HUES64 (cell line): ENCODE data around the gene ZBED4.

ENCODE experiments used
- H3K27ac ChIP-seq: 2 replicates; pipeline ENCODE4 v1.7.0; 2013; ENCODE audit warnings: low read depth, low read length, inconsistent platforms
- H3K27me3 ChIP-seq: 2 replicates; pipeline ENCODE4 v1.6.1; 2013; ENCODE audit warnings: mild to moderate bottlenecking, low read length; ENCODE audit not compliant: insufficient read depth
- H3K36me3 ChIP-seq: 2 replicates; pipeline ENCODE4 v1.6.1; 2013; ENCODE audit warnings: mild to moderate bottlenecking, low read length; ENCODE audit not compliant: insufficient read depth
- H3K4me1 ChIP-seq: 2 replicates; pipeline ENCODE4 v1.6.1; 2013; ENCODE audit warnings: mild to moderate bottlenecking, low read length, moderate library complexity; ENCODE audit not compliant: insufficient read depth
- H3K4me3 ChIP-seq: 2 replicates; pipeline ENCODE4 v1.5.1; 2013; ENCODE audit warnings: mild to moderate bottlenecking, low read length, moderate library complexity
- H3K9ac ChIP-seq: 2 replicates; pipeline ENCODE4 v1.6.1; 2013; ENCODE audit warnings: mild to moderate bottlenecking, low read depth, low read length
- H3K9me3 ChIP-seq: 2 replicates; pipeline ENCODE4 v1.6.1; 2013; ENCODE audit warnings: low read depth, low read length; ENCODE audit not compliant: insufficient read depth
- WGBS: fragments of 150-250, 120-280 bp; methylation state at CpG from one replicate; pipeline ENCODE4 v1.1.7; 2013; ENCODE audit warnings: missing lambda C conversion rate; 5-methylcytosine and 5-hydroxymethylcytosine counted together

ZBED4 gene

DNA sequence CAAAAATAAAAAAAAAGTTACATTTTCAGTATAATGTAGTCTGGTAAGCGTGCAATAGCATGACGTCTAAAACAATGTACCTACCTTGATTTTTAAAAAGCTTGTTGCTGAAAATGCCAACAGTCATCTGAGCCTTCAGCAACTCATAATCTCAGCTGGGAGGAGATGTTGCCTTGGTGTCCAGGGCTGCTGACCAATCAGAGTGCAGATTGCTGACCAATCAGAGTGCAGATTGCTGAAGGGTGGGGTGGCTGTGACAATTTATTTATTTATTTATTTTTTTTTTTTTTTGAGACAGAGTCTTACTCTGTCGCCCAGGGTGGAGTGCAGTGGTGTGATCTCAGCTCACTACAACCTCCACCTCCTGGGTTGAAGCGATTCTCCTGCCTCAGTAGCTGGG lies 17.8 kb downstream of the ZBED4 start:
- Histone ChIP-seq H3K27me3 (no peaks in the 10 kb centered on the region), H3K4me1 (no peaks in the 10 kb centered on the region), H3K9me3 (peaks cover 16% of the 10 kb centered on the region), H3K4me3 (no peak overlapping the region), H3K9ac (no peak overlapping the region), H3K27ac (no peak overlapping the region), H3K36me3 (peaks cover 1% of the 10 kb centered on the region; the same call in 1 of the 2 replicates)
- WGBS: 96% methylated on average over 4 of the region's 4 CpGs

DNA sequence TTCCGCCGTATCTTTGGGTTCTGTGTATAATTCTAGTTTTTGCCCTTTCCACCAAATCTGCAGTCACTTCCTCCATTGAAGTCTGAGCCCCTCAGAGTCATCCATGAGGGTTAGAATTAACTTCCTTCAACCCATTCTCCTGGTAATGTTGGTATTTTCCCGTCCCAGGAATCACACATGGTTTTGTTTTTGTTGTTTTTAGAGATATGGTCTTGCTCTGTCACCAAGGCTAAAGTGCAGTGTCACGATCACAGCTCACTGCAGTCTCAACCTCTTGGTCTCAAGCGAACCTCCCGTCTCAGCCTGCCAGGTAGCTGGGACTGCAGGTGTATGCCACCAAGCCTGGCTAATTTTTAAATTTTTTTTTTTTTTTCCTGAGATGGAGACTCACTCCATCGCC lies 18.7 kb downstream of the ZBED4 start:
- H3K9me3 ChIP-seq: peaks cover 13% of the 10 kb centered on the region
- WGBS: 95% methylated on average over 7 of the region's 7 CpGs
- no peaks in the 10 kb centered on the region for H3K27me3 ChIP-seq
- H3K9ac ChIP-seq: no peak overlapping the region
- H3K27ac ChIP-seq: no peak overlapping the region
- H3K36me3 ChIP-seq: peaks cover 4% of the 10 kb centered on the region; the same call in 1 of the 2 replicates
- H3K4me3 ChIP-seq: no peak overlapping the region
- no peaks in the 10 kb centered on the region for H3K4me1 ChIP-seq

DNA sequence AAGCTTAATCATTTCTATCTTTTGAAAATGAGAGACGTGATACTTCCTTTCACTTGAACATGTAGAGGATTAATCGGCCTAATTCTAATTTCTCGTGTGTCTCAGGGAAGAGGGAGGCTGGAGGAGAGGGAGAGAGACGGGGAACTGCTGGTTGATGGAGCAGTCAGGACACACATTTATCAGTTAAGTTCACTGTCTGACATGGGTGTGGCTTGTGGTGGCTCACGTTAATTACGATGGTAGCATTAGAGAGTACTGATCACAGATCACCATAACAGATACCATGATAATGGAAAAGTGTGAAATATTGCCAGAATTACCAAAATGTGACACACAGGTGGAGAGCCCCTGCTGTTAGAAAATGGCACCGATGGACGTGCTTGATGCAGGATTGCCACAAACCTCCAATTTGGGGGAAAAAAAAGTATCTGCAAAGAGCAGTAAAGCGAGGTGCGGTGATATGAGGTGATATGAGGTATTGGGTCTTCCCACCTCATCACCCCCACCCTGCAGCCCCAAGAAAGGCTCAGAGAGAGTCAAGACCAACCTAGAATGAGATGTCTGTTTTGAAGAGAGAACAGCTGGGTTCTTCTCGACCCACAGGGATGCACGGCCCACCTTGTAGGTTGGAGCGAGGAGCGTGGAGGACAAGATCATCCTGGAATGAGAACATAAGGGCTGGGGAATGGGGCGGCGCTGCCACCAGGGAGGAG lies 19.7 kb downstream of the ZBED4 start:
- Histone ChIP-seq H3K9me3 (peaks cover 13% of the 10 kb centered on the region), H3K27me3 (no peaks in the 10 kb centered on the region), H3K27ac (no peak overlapping the region), H3K36me3 (peaks cover 10% of the 10 kb centered on the region; the same call in 1 of the 2 replicates), H3K9ac (no peak overlapping the region), H3K4me1 (no peaks in the 10 kb centered on the region), H3K4me3 (no peak overlapping the region)
- WGBS: 93% methylated on average over 16 of the region's 16 CpGs

DNA sequence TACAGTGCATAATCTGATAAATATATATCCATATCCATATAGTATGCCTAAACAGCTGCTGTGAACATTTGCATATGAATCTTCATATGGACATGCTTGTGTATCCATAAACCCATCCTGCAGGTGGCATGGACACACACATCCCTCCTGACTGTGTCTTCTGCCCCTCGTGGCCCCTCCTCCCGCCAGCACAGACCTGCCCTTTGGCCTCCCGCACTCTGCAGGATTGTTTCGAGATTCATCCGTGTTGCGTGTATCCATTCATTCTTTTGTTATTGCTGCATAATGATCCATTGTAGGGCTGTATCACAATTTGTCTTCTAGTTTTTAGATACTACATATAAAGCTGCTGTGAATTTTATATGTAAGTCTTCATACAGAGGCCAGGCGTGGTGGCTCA lies 24.0 kb downstream of the ZBED4 start:
- Histone ChIP-seq H3K9me3 (no peaks in the 10 kb centered on the region), H3K4me1 (0 out of 2 replicates have a peak, but pooled peaks cover 7% of the 10 kb centered on the region), H3K4me3 (no peak overlapping the region), H3K36me3 (peaks cover 12% of the 10 kb centered on the region; the same call in 1 of the 2 replicates), H3K27me3 (no peaks in the 10 kb centered on the region), H3K27ac (no peak overlapping the region), H3K9ac (no peak overlapping the region)
- 94% methylated on average over 7 of the region's 7 CpGs for WGBS

DNA sequence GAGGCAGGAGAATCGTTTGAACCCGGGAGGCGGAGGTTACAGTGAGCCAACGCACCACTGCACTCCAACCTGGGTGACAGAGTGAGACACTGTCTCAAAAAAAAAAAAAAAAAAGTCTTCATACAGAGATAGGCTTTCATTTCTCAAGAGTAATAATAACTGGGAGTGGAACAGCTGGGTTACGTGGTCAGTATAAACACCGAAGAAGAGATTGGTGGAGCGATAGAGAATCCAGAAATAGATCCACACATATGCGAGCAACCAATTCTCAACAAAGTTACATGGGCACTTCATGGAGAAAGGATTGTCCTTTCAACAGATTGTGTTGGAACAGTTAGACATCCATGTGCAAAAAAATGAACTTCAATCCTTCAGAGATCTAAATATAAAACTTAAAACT lies 24.6 kb downstream of the ZBED4 start:
- Histone ChIP-seq H3K27me3 (no peaks in the 10 kb centered on the region), H3K9me3 (no peaks in the 10 kb centered on the region), H3K4me1 (0 out of 2 replicates have a peak, but pooled peaks cover 7% of the 10 kb centered on the region), H3K9ac (no peak overlapping the region), H3K36me3 (peaks cover 16% of the 10 kb centered on the region), H3K27ac (no peak overlapping the region), H3K4me3 (no peak overlapping the region)
- 97% methylated on average over 8 of the region's 8 CpGs for WGBS

DNA sequence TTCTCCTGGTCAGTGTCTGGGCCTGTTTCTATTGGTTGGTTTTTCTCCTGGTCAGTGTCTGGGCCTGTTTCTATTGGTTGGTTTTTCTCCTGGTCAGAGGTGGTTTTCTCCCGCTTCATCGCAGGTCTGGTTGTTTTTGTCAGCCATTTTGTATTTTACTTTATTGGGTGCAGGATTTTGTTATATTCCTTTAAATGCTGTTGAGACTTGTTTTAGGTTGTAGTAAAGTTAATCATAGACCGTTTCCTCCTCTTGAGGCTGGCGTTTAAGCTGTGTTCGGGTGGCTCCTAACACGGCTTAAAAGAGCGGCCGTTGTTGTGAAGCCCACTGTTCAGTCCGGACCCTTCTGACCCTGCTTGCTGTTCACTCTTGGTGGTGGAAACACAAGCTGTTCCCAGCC lies 26.2 kb downstream of the ZBED4 start:
- no peak overlapping the region for H3K4me3 ChIP-seq
- no peaks in the 10 kb centered on the region for H3K27me3 ChIP-seq
- WGBS: 92% methylated on average over 9 of the region's 9 CpGs
- H3K27ac ChIP-seq: no peak overlapping the region
- H3K4me1 ChIP-seq: 0 out of 2 replicates have a peak, but pooled peaks cover 7% of the 10 kb centered on the region
- no peaks in the 10 kb centered on the region for H3K9me3 ChIP-seq
- H3K9ac ChIP-seq: no peak overlapping the region
- H3K36me3 ChIP-seq: peaks cover 32% of the 10 kb centered on the region

DNA sequence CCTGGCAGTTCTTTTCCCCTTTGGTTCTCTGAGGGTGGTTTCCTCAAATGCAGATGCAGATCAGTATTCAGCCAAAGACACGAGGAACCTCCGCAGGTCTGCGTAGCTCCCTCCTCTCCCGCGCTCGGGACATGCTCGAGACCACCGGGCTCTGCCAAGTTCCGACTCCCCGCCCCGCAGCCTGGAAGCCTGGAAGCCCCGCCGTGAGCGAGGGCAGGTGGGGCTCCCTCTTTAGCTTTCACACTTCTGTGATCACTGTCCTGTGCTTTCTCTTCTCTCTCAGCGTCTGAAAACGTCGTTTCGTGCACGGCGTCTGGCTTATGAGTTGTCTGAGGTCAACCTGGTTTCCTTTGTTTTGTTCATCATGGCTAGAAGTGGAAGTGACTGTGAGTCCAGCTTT lies 26.6 kb downstream of the ZBED4 start:
- H3K27me3 ChIP-seq: no peaks in the 10 kb centered on the region
- H3K27ac ChIP-seq: no peak overlapping the region
- peaks cover 36% of the 10 kb centered on the region for H3K36me3 ChIP-seq
- H3K4me1 ChIP-seq: 0 out of 2 replicates have a peak, but pooled peaks cover 7% of the 10 kb centered on the region
- H3K9me3 ChIP-seq: no peaks in the 10 kb centered on the region
- no peak overlapping the region for H3K4me3 ChIP-seq
- 67% methylated on average over 20 of the region's 20 CpGs for WGBS
- no peak overlapping the region for H3K9ac ChIP-seq

DNA sequence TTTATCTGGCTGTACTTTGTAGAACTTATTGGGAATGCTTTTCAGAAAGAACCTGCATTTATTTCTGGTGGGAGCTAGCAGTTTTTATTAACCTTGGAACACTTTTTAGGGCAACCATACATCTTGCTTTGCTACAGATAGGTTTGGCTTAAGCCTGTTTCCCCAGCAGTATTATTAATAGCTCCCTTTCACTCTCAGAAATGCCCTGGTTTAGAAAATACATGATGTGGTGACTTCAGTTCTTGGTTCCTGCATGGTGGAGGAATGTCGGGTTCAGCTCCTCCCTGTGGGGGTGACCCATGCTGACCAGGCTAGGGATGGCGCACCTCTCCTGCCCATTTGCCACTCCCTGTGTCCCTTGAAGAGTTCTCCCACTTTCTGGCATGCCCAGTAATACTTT lies 28.2 kb downstream of the ZBED4 start:
- H3K27me3 ChIP-seq: no peaks in the 10 kb centered on the region
- peaks cover 49% of the 10 kb centered on the region for H3K36me3 ChIP-seq
- H3K27ac ChIP-seq: no peak overlapping the region
- 95% methylated on average over 2 of the region's 2 CpGs for WGBS
- no peak overlapping the region for H3K4me3 ChIP-seq
- no peaks in the 10 kb centered on the region for H3K9me3 ChIP-seq
- 0 out of 2 replicates have a peak, but pooled peaks cover 7% of the 10 kb centered on the region for H3K4me1 ChIP-seq
- no peak overlapping the region for H3K9ac ChIP-seq

DNA sequence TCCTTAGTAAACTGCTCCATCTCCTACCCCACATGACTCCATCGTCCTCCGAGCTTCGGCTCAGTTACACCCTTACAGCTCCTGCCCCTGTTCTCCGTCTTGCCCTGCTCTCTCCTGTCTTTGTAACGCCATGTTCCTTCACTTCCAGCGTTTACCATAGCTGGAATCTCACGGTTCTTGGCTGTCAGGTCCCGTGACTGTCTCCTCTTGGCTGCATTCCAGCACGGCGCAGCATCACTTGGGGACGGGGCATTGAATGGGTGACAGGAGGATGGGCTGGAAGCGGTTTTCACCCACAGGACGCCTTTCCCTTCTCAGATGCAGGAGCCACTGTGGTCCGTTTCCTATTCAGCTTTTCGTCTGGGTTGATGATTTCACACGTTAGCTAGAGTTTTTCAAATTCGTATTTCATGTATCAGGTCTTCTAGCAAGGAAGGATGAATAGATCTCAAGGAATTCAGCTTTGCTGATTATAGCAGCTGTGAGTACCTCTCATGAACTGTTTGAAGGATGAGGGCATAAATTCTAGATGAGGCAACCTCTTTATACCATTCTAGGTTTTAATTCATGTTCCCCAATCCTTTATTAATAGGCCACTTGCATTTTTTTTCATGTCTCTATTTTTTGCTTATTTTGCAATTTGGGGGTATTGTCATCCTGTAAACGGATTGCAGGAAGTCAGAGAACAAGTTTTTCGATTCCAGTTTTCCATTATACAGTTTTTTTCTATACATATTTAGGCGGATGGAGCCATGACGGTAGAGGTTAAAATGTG lies 29.1 kb downstream of the ZBED4 start:
- Histone ChIP-seq H3K27me3 (no peaks in the 10 kb centered on the region), H3K27ac (no peak overlapping the region), H3K9me3 (no peaks in the 10 kb centered on the region), H3K36me3 (peaks cover 53% of the 10 kb centered on the region), H3K9ac (no peak overlapping the region), H3K4me3 (no peak overlapping the region), H3K4me1 (0 out of 2 replicates have a peak, but pooled peaks cover 7% of the 10 kb centered on the region)
- WGBS: 91% methylated on average over 21 of the region's 21 CpGs

DNA sequence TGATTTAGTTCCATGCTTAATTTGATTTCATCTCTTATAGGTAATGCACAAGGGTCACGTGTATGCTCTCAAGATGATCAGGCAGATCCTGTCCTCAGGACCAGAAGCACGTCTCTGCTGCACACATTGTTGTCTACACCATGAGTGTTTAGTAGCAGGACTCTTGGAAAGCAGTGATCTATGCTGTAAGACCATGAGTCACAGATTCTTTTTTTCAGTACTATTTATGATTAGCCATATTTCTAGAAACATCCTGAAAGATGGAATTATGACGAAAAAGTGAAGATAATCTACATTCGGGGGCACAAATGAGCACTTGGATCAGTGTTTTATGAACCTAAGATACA lies 29.6 kb downstream of the ZBED4 start:
- no peaks in the 10 kb centered on the region for H3K27me3 ChIP-seq
- H3K9me3 ChIP-seq: no peaks in the 10 kb centered on the region; the same call in 1 of the 2 replicates
- 0 out of 2 replicates have a peak, but pooled peaks cover 7% of the 10 kb centered on the region for H3K4me1 ChIP-seq
- no peak overlapping the region for H3K4me3 ChIP-seq
- H3K36me3 ChIP-seq: peaks cover 57% of the 10 kb centered on the region
- H3K27ac ChIP-seq: no peak overlapping the region
- 93% methylated on average over 4 of the region's 4 CpGs for WGBS
- H3K9ac ChIP-seq: no peak overlapping the region

DNA sequence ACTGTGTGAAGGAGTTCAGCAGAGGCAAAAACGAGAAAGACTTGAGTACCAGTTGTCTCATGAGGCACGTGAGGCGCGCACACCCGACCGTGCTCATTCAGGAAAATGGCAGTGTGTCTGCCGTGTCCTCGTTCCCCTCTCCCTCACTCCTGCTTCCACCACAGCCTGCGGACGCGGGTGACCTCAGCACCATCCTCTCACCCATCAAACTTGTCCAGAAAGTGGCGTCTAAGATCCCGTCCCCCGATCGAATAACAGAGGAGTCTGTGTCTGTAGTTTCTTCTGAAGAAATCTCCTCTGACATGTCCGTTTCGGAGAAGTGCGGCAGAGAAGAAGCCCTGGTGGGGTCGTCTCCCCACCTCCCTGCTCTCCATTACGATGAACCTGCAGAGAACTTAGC lies 30.4 kb downstream of the ZBED4 start:
- Histone ChIP-seq H3K27ac (no peak overlapping the region), H3K4me3 (no peak overlapping the region), H3K9ac (no peak overlapping the region), H3K4me1 (0 out of 2 replicates have a peak, but pooled peaks cover 7% of the 10 kb centered on the region), H3K36me3 (peaks cover 62% of the 10 kb centered on the region), H3K27me3 (no peaks in the 10 kb centered on the region), H3K9me3 (peaks cover 3% of the 10 kb centered on the region; the same call in 1 of the 2 replicates)
- 96% methylated on average over 20 of the region's 20 CpGs for WGBS
